Gastrocnemius medialis (tissue), 4 donors: Measurements from ENCODE around the gene RYR2. TPM values are rescaled to one million over a fixed set of nuclear protein-coding genes. Genes with fewer than 3 reads are reported as not detected.
"Not testable (repeated sequence)": the region's sequence is repeated elsewhere in the genome, so short reads cannot be mapped to it uniquely, and the experiment has no call there.

Source experiments
- ATAC-seq, 2 donors: fragments of 150-250 bp; one replicate each; pipeline ENCODE4 v1.9.1; 2016
- DNase-seq, 2 donors: peaks; one replicate each; pipeline ENCODE4 v3.0.0-alpha.2; 2019
- H3K27ac ChIP-seq, 4 donors: fragments of 200-600 bp; sonication (generic); 1 replicate in 1 of 4; 2 replicates in 3 of 4; pipeline ENCODE4 v1.5.1; 2016 to 2018; ENCODE audit warnings: mild to moderate bottlenecking in 2 of 4, moderate library complexity in 1 of 4
- H3K27me3 ChIP-seq, 3 donors: fragments of 200-600 bp; sonication (generic) in 2 of 3; 1 replicate in 1 of 3; 2 replicates in 2 of 3; pipeline versions ENCODE4 v1.5.1 to v1.6.0; 2016 to 2019; ENCODE audit warnings: mild to moderate bottlenecking in 1 of 3, moderate library complexity in 1 of 3
- H3K36me3 ChIP-seq, 2 donors: fragments of 200-600 bp; sonication (generic) in 1 of 2; one replicate each; pipeline ENCODE4 v1.5.1; 2017 to 2018
- H3K4me1 ChIP-seq, 2 donors: fragments of 200-600 bp; sonication (generic) in 1 of 2; one replicate each; pipeline ENCODE4 v1.5.1; 2016 to 2017; ENCODE audit warnings: mild to moderate bottlenecking in 2 of 2
- H3K4me3 ChIP-seq, 4 donors: fragments of 200-600 bp; sonication (generic) in 3 of 4; 1 replicate in 1 of 4; 2 replicates in 3 of 4; pipeline ENCODE4 v1.5.1; 2016 to 2019; ENCODE audit warnings: mild to moderate bottlenecking in 2 of 4
- H3K9me3 ChIP-seq, 3 donors: fragments of 200-600 bp; sonication (generic) in 2 of 3; 1 replicate in 1 of 3; 2 replicates in 2 of 3; pipeline ENCODE4 v1.5.1; 2016 to 2019
- POLR2A ChIP-seq, 2 donors: fragments of 450-650 bp; IDR thresholded peaks; one replicate each; pipeline ENCODE4 v1.6.1; 2017; ENCODE audit warnings: antibody characterized with exemption in 2 of 2, mild to moderate bottlenecking in 2 of 2, moderate library complexity in 2 of 2
- in situ Hi-C, 4 donors: fragments of 200-750 bp; cut with MboI; loops; one replicate each; pipeline versions ENCODE4 v1.15.0 to v1.8.0; 2017; ENCODE audit warnings: low sequenced_read_pairs in 4 of 4
- intact Hi-C: fragments of 100-400 bp; cut with DNase I; formaldehyde crosslinking; loops from one replicate; pipeline ENCODE4 v1.15.1; 2023; ENCODE audit warnings: low total_unique reads
- total RNA-seq, 4 donors: library from RNA; depleted of rRNA; stranded (reverse); fragments of >200 nt; gene quantifications; one replicate each; pipeline versions ENCODE4 v1.1.0 to v1.2.3, GENCODE V29; 2016
- TF ChIP-seq, protein P1 (sequence below), 5 experiments: fragments of 450-650 bp in 3 of 5; fragments of 200-600 bp in 2 of 5; sonication (generic) in 2 of 5; IDR thresholded peaks in 4 of 5; conservative IDR thresholded peaks in 1 of 5; 1 replicate in 4 of 5; 2 replicates in 1 of 5; pipeline ENCODE4 v1.5.1; 2016 to 2019; ENCODE audit warnings: antibody characterized with exemption in 5 of 5, mild to moderate bottlenecking in 3 of 5, moderate library complexity in 3 of 5

RYR2 gene
- total RNA-seq, 4 donors from 2014 or later: 0.04 to 0.16 (median 0.07) TPM

DNA sequence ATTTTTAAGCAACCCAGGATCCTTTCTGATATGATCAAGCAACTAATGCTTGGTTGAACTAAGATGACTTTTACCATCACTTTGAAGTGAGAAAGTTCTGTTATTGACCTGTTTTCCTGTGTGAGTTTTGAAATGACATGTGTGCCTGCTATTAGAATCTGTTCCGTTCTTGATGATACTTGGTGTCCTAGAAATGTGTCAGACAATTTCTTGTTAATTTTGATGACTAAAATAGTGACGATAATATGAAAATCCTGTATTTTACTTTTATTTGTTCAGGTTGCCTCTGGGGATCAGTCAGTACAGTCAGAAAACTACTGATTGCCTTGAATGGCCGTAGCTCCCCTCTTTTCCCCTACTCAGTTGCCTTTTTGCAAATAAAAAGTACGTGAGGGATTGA, 228.0 kb downstream of the RYR2 start:
- in situ Hi-C loops: no loop called here

DNA sequence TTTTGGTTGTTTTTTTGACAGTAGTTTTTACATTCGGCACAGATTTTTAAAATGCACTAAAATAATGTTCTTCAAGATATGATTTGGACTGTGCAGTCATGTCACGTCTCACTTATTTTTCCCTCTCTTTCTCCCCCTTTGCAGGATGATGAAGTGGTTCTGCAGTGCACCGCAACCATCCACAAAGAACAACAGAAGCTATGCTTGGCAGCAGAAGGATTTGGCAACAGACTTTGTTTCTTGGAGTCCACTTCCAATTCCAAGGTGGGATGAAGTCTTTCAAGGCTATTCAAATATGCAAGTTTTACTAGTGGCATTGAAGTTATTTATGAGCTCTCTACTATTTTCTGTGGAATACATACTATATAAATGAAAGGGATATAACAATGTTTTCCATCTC, 228.4 kb downstream of the RYR2 start:
- no peak for TF ChIP-seq POLR2A (IDR thresholded peaks at IDR 0.05)
- TF ChIP-seq, protein P1, sequence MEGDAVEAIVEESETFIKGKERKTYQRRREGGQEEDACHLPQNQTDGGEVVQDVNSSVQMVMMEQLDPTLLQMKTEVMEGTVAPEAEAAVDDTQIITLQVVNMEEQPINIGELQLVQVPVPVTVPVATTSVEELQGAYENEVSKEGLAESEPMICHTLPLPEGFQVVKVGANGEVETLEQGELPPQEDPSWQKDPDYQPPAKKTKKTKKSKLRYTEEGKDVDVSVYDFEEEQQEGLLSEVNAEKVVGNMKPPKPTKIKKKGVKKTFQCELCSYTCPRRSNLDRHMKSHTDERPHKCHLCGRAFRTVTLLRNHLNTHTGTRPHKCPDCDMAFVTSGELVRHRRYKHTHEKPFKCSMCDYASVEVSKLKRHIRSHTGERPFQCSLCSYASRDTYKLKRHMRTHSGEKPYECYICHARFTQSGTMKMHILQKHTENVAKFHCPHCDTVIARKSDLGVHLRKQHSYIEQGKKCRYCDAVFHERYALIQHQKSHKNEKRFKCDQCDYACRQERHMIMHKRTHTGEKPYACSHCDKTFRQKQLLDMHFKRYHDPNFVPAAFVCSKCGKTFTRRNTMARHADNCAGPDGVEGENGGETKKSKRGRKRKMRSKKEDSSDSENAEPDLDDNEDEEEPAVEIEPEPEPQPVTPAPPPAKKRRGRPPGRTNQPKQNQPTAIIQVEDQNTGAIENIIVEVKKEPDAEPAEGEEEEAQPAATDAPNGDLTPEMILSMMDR (IDR thresholded peaks at IDR 0.05 in 4 of 5, conservative IDR thresholded peaks at IDR 0.05 in 1 of 5): no peak
- Histone ChIP-seq H3K27ac (no peak overlapping the region), H3K4me1 (no peaks in the 10 kb centered on the region), H3K9me3 (no peaks in the 10 kb centered on the region), H3K27me3 (no peaks in the 10 kb centered on the region), H3K4me3 (no peak overlapping the region), H3K36me3 (no peaks in the 10 kb centered on the region)
- ATAC-seq: no peak
- in situ Hi-C loops: no loop called here
- intact Hi-C loops: no loop called here
- DNase-seq: no peak

More for the DNA sequence above, 228.0 kb downstream of the RYR2 start:
- Histone ChIP-seq H3K4me1 (no peaks in the 10 kb centered on the region), H3K27ac (no peak overlapping the region), H3K9me3 (no peaks in the 10 kb centered on the region), H3K4me3 (no peak overlapping the region), H3K27me3 (no peaks in the 10 kb centered on the region), H3K36me3 (no peaks in the 10 kb centered on the region)
- intact Hi-C loops: no loop called here
- no peak for DNase-seq
- ATAC-seq: no peak
- TF ChIP-seq, protein P1 (IDR thresholded peaks at IDR 0.05 in 4 of 5, conservative IDR thresholded peaks at IDR 0.05 in 1 of 5): no peak
- no peak for TF ChIP-seq POLR2A (IDR thresholded peaks at IDR 0.05)

DNA sequence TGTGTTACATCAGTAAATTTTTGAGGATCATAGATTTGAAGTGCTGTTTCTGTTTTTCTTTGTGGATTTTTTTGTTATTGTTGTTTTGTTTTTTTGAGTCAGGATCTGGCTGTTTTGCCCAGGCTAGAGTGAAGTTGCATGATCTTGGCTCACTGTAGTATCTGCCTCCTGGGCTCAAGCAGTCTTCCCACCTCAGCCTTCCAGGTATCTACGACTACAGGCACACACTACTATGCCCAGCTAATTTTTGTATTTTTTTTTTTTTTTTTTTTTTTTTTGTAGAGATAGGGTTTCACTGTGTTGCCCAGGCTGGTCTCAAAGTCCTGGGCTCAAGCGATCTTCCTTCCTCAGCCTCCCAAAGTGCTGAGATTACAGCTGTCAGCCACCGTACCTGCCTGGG, 236.0 kb downstream of the RYR2 start:
- ATAC-seq, H3K36me3 ChIP-seq, in situ Hi-C loops, H3K9me3 ChIP-seq, H3K4me3 ChIP-seq, H3K27ac ChIP-seq, H3K4me1 ChIP-seq, DNase-seq, intact Hi-C loops, H3K27me3 ChIP-seq: not testable (repeated sequence)

DNA sequence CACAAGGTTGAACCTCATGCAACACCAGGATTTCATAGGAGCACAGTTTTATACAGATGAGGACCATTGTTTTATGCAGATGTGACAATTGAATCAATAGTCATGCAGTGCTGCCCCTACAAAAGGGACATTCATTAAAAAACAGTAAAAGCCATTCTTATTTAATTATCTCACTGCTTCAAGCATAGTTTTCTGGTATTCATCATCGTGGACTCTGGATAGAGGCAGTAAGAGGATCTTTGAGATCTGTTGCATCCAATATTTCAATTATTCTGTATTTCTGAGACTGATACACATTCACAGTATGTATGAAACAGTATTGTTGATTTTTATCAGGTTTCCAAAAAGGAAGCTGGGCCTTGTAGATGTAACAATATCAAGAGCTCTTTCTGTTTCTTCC, 237.6 kb downstream of the RYR2 start:
- H3K9me3 ChIP-seq: no peaks in the 10 kb centered on the region
- no peak for ATAC-seq
- no peaks in the 10 kb centered on the region for H3K4me1 ChIP-seq
- TF ChIP-seq, protein P1 (IDR thresholded peaks at IDR 0.05 in 4 of 5, conservative IDR thresholded peaks at IDR 0.05 in 1 of 5): no peak
- no peak for TF ChIP-seq POLR2A (IDR thresholded peaks at IDR 0.05)
- DNase-seq: no peak
- H3K4me3 ChIP-seq: no peak overlapping the region
- no peak overlapping the region for H3K27ac ChIP-seq
- intact Hi-C loops: no loop called here
- no peaks in the 10 kb centered on the region for H3K27me3 ChIP-seq
- in situ Hi-C loops: no loop called here
- no peaks in the 10 kb centered on the region for H3K36me3 ChIP-seq

DNA sequence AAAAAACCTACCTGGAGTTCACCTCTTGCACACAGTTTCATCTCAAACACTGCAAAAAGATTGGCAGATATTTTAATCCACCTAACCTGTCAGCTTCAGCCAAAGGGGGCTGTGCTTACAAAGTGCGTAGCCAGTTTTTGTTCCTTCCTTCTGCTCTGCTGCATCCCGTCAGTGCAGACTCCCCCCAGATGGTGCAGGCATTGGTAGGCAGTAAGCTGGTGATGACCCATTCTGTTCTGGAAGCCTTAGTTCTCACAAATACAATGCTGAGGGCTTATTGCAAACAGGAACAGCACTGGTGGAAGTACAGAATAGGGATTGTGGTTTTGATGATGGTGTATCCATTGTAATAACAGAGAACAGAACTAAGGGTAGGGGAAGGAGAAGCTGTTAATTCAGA, 239.5 kb downstream of the RYR2 start:
- intact Hi-C loops (no loop called here), in situ Hi-C loops (no loop called here)
- Histone ChIP-seq H3K4me3 (no peak overlapping the region), H3K9me3 (no peaks in the 10 kb centered on the region), H3K27me3 (no peaks in the 10 kb centered on the region), H3K27ac (no peak overlapping the region), H3K4me1 (no peaks in the 10 kb centered on the region), H3K36me3 (no peaks in the 10 kb centered on the region)
- DNase-seq (no peak), ATAC-seq (no peak)
- TF ChIP-seq, protein P1 (IDR thresholded peaks at IDR 0.05 in 4 of 5, conservative IDR thresholded peaks at IDR 0.05 in 1 of 5): no peak
- no peak for TF ChIP-seq POLR2A (IDR thresholded peaks at IDR 0.05)
